Measurements from ENCODE around the gene MACF1. TPM values are rescaled to one million over a fixed set of nuclear protein-coding genes. Genes with fewer than 3 reads are reported as not detected.
"Not testable (repeated sequence)": the region's sequence is repeated elsewhere in the genome, so short reads cannot be mapped to it uniquely, and the experiment has no call there.

The MACF1 gene
- total RNA-seq, 1 donor from 2014 or later: 881 TPM

GRCh38 chr1:39413902-39414528, 209.5 kb downstream of the MACF1 start:
- DNase-seq (ENCODE audit: low read depth): no peak

GRCh38 chr1:39415553-39415952, 211.1 kb downstream of the MACF1 start:
- DNase-seq (ENCODE audit: low read depth): peak; percentile 71

- DNase-seq (ENCODE audit: low read depth): no peak
Observed at GRCh38 chr1:39416609-39417008, 212.1 kb downstream of the MACF1 start.

- DNase-seq (ENCODE audit: low read depth): no peak
Observed at GRCh38 chr1:39418236-39418635, 213.7 kb downstream of the MACF1 start.

- DNase-seq (ENCODE audit: low read depth): no peak
Observed at GRCh38 chr1:39420493-39420892, 216.0 kb downstream of the MACF1 start.

GRCh38 chr1:39422614-39423013, 218.1 kb downstream of the MACF1 start:
- DNase-seq (ENCODE audit: low read depth): no peak

- DNase-seq (ENCODE audit: low read depth): no peak
Observed at GRCh38 chr1:39425151-39425550, 220.7 kb downstream of the MACF1 start.

- DNase-seq (ENCODE audit: low read depth): no peak
Observed at GRCh38 chr1:39425634-39426033, 221.1 kb downstream of the MACF1 start.

- no peak for DNase-seq (ENCODE audit: low read depth)
Observed at GRCh38 chr1:39426346-39426745, 221.9 kb downstream of the MACF1 start.

GRCh38 chr1:39427374-39427773, 222.9 kb downstream of the MACF1 start:
- DNase-seq (ENCODE audit: low read depth): no peak

GRCh38 chr1:39427912-39428311, 223.4 kb downstream of the MACF1 start:
- no peak for DNase-seq (ENCODE audit: low read depth)

GRCh38 chr1:39431927-39432326, 227.4 kb downstream of the MACF1 start:
- no peak for DNase-seq (ENCODE audit: low read depth)

- peak; percentile 91 for DNase-seq (ENCODE audit: low read depth)
Observed at GRCh38 chr1:39434797-39435395, 230.4 kb downstream of the MACF1 start.

GRCh38 chr1:39435597-39435996, 231.1 kb downstream of the MACF1 start:
- DNase-seq (ENCODE audit: low read depth): no peak

GRCh38 chr1:39436842-39437241, 232.3 kb downstream of the MACF1 start:
- no peak for DNase-seq (ENCODE audit: low read depth)

GRCh38 chr1:39438042-39438441, 233.5 kb downstream of the MACF1 start:
- no peak for DNase-seq (ENCODE audit: low read depth)

GRCh38 chr1:39440856-39441255, 236.4 kb downstream of the MACF1 start:
- DNase-seq (ENCODE audit: low read depth): no peak

GRCh38 chr1:39441797-39442196, 237.3 kb downstream of the MACF1 start:
- DNase-seq (ENCODE audit: low read depth): no peak

GRCh38 chr1:39445573-39445972, 241.1 kb downstream of the MACF1 start:
- no peak for DNase-seq (ENCODE audit: low read depth)

- no peak for DNase-seq (ENCODE audit: low read depth)
Observed at GRCh38 chr1:39446986-39447567, 242.6 kb downstream of the MACF1 start.

GRCh38 chr1:39450041-39450440, 245.5 kb downstream of the MACF1 start:
- DNase-seq (ENCODE audit: low read depth): not testable (repeated sequence)

GRCh38 chr1:39450956-39451606, 246.6 kb downstream of the MACF1 start:
- no peak for DNase-seq (ENCODE audit: low read depth)

- no peak for DNase-seq (ENCODE audit: low read depth)
Observed at GRCh38 chr1:39452081-39452480, 247.6 kb downstream of the MACF1 start.

All from renal cortical epithelial cell (primary cell).